Measurements from ENCODE around the gene MGAT1.

The MGAT1 gene

DNA sequence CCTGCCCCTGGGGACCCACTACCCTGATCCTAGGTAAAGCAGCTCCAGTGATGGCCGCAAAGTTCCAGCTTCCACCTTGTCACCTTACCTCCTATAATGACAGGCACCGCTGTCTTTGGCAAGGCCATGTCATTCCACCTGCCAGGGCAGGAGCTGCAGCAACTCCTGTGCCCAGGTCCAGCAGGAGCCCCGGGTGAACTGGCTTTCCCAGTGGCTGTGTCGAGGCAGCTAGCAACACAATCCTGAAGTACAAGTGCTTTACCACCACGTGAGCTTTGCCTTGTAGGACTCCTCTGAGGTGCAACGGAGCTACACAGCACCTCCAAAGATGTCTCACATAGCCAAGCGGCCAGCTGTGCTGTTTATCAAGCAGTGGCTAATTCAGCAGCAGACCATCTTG, 20.7 kb upstream of the MGAT1 start:
- Histone ChIP-seq H3K27ac (replicated peaks) (no peak overlapping the region), H3K27me3 (ENCODE audit: insufficient read depth, poor library complexity, severe bottlenecking) (no peaks in the 10 kb centered on the region), H3K4me3 (replicated peaks; ENCODE audit: insufficient read depth, low read length) (no peak overlapping the region)
- no peak for DNase-seq (ENCODE audit: low read depth in 1 of 2, low spot score in 1 of 2)
- TF ChIP-seq POLR2AphosphoS5 (IDR thresholded peaks at IDR 0.05; ENCODE audit: low read depth) (no peak), SPI1 (IDR thresholded peaks at IDR 0.05; ENCODE audit: borderline replicate concordance, low read depth) (no peak), GABPA (IDR thresholded peaks at IDR 0.05; ENCODE audit: low read depth) (no peak)
- TF ChIP-seq, protein P1, sequence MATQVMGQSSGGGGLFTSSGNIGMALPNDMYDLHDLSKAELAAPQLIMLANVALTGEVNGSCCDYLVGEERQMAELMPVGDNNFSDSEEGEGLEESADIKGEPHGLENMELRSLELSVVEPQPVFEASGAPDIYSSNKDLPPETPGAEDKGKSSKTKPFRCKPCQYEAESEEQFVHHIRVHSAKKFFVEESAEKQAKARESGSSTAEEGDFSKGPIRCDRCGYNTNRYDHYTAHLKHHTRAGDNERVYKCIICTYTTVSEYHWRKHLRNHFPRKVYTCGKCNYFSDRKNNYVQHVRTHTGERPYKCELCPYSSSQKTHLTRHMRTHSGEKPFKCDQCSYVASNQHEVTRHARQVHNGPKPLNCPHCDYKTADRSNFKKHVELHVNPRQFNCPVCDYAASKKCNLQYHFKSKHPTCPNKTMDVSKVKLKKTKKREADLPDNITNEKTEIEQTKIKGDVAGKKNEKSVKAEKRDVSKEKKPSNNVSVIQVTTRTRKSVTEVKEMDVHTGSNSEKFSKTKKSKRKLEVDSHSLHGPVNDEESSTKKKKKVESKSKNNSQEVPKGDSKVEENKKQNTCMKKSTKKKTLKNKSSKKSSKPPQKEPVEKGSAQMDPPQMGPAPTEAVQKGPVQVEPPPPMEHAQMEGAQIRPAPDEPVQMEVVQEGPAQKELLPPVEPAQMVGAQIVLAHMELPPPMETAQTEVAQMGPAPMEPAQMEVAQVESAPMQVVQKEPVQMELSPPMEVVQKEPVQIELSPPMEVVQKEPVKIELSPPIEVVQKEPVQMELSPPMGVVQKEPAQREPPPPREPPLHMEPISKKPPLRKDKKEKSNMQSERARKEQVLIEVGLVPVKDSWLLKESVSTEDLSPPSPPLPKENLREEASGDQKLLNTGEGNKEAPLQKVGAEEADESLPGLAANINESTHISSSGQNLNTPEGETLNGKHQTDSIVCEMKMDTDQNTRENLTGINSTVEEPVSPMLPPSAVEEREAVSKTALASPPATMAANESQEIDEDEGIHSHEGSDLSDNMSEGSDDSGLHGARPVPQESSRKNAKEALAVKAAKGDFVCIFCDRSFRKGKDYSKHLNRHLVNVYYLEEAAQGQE (IDR thresholded peaks at IDR 0.05; ENCODE audit: insufficient replicate concordance, low read depth): no peak
- TF ChIP-seq, protein P2, sequence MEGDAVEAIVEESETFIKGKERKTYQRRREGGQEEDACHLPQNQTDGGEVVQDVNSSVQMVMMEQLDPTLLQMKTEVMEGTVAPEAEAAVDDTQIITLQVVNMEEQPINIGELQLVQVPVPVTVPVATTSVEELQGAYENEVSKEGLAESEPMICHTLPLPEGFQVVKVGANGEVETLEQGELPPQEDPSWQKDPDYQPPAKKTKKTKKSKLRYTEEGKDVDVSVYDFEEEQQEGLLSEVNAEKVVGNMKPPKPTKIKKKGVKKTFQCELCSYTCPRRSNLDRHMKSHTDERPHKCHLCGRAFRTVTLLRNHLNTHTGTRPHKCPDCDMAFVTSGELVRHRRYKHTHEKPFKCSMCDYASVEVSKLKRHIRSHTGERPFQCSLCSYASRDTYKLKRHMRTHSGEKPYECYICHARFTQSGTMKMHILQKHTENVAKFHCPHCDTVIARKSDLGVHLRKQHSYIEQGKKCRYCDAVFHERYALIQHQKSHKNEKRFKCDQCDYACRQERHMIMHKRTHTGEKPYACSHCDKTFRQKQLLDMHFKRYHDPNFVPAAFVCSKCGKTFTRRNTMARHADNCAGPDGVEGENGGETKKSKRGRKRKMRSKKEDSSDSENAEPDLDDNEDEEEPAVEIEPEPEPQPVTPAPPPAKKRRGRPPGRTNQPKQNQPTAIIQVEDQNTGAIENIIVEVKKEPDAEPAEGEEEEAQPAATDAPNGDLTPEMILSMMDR (IDR thresholded peaks at IDR 0.05; ENCODE audit: insufficient read depth, low read length): no peak

DNA sequence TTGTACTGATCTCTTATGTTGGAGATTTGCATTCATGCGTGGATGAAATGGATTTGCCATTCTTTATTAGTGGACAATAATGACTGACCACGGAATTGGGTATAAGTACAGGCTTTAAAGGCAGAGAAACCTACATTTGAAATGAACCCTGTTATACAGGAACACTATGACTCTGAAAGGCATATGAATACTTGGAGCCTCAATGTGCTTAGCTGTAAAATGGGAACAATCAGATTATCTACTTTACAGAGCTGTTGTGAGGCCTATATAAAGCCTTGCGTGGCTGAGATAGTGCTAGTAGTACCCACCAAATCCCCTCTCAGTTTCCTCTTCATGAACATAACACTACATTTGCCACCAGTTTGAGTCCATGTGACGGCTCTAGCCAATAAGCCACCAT, 18.9 kb upstream of the MGAT1 start:
- H3K27me3 ChIP-seq (ENCODE audit: insufficient read depth, poor library complexity, severe bottlenecking): no peaks in the 10 kb centered on the region
- DNase-seq (ENCODE audit: low read depth in 1 of 2, low spot score in 1 of 2): no peak
- H3K27ac ChIP-seq (replicated peaks): no peak overlapping the region; the same call in 1 of the 2 replicates
- TF ChIP-seq SPI1 (IDR thresholded peaks at IDR 0.05; ENCODE audit: borderline replicate concordance, low read depth) (no peak), POLR2AphosphoS5 (IDR thresholded peaks at IDR 0.05; ENCODE audit: low read depth) (no peak)
- TF ChIP-seq, protein P2 (IDR thresholded peaks at IDR 0.05; ENCODE audit: insufficient read depth, low read length): no peak
- H3K4me3 ChIP-seq (replicated peaks; ENCODE audit: insufficient read depth, low read length): no peak overlapping the region

DNA sequence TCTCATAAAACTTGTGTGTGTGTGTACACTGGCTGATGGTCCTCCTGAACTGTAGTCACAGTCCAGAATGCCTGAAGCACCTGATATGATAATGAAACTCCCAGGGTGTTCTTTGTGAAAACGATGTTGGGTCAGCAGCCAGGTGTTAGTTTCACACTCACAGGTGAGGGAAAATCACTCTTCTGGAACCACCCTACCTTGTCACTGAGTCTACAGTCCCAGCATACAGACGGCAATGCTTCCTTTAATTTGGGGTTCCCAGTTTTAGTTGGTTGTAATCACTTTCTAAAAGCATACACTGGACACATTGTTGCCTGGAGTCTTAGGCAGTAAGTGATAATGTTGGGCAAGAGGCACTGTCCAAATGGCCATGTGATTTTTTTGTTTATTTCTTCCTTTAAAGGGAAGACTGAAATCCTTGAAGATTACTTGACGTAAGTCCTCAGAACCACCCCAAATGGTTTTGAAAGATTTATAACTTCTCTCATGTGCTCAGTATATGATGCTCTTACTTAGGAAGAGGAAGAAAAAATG, 18.2 kb upstream of the MGAT1 start:
- no peak for DNase-seq (ENCODE audit: low read depth in 1 of 2, low spot score in 1 of 2)
- Histone ChIP-seq H3K4me3 (replicated peaks; ENCODE audit: insufficient read depth, low read length) (no peak overlapping the region), H3K27ac (replicated peaks) (no peak overlapping the region), H3K27me3 (ENCODE audit: insufficient read depth, poor library complexity, severe bottlenecking) (no peaks in the 10 kb centered on the region)
- no peak for TF ChIP-seq POLR2AphosphoS5 (IDR thresholded peaks at IDR 0.05; ENCODE audit: low read depth)
- TF ChIP-seq, protein P1 (IDR thresholded peaks at IDR 0.05; ENCODE audit: insufficient replicate concordance, low read depth): no peak
- TF ChIP-seq, protein P2 (IDR thresholded peaks at IDR 0.05; ENCODE audit: insufficient read depth, low read length): no peak
- TF ChIP-seq SPI1 (IDR thresholded peaks at IDR 0.05; ENCODE audit: borderline replicate concordance, low read depth): no peak
- TF ChIP-seq GABPA (IDR thresholded peaks at IDR 0.05; ENCODE audit: low read depth): no peak
